HepG2 (cell line): Measurements from ENCODE around the gene HES7. TPM values are rescaled to one million over a fixed set of nuclear protein-coding genes. Genes with fewer than 3 reads are reported as not detected.

Source experiments
- GABPA ChIP-seq, 2 experiments: IDR thresholded peaks; 2 replicates each; pipeline ENCODE4 v1.6.1; 2011 to 2016; ENCODE audit warnings: low read depth in 2 of 2, low read length in 1 of 2, missing biosample characterization in 1 of 2, missing genetic modification characterization in 1 of 2
- KLF12 ChIP-seq: sonication (generic); formaldehyde crosslinking; IDR thresholded peaks from 2 replicates; pipeline ENCODE4 v1.4.0; 2020; ENCODE audit warnings: missing genetic modification reagents, borderline replicate concordance
- MIXL1 ChIP-seq: IDR thresholded peaks from 2 replicates; pipeline ENCODE4 v1.6.1; 2016
- NCOR1 ChIP-seq: fragments of 200-600 bp; sonication (generic); IDR thresholded peaks from 2 replicates; pipeline ENCODE4 v1.7.0; 2017; ENCODE audit warnings: antibody characterized with exemption, low read length, borderline replicate concordance
- SMYD3 ChIP-seq: sonication (generic); formaldehyde crosslinking; IDR thresholded peaks from 2 replicates; pipeline ENCODE4 v1.8.1; 2023; ENCODE audit warnings: mild to moderate bottlenecking, missing genetic modification reagents
- ZFP82 ChIP-seq: sonication (generic); formaldehyde crosslinking; IDR thresholded peaks from 2 replicates; pipeline ENCODE4 v1.5.1; 2020; ENCODE audit warnings: mild to moderate bottlenecking, missing genetic modification reagents, borderline replicate concordance
- ZNF256 ChIP-seq: sonication (generic); formaldehyde crosslinking; conservative IDR thresholded peaks from 2 replicates; pipeline ENCODE4 v1.4.0; 2020; ENCODE audit warnings: missing genetic modification reagents
- ZNF598 ChIP-seq: sonication (generic); formaldehyde crosslinking; IDR thresholded peaks from 2 replicates; pipeline ENCODE4 v1.5.1; 2020; ENCODE audit warnings: mild to moderate bottlenecking, missing genetic modification reagents, borderline replicate concordance
- ZNF713 ChIP-seq: sonication (generic); formaldehyde crosslinking; IDR thresholded peaks from 2 replicates; pipeline ENCODE4 v1.4.0; 2020; ENCODE audit warnings: mild to moderate bottlenecking, missing genetic modification reagents
- ZNF776 ChIP-seq: sonication (generic); formaldehyde crosslinking; IDR thresholded peaks from 2 replicates; pipeline ENCODE4 v1.4.0; 2020; ENCODE audit warnings: mild to moderate bottlenecking, missing genetic modification reagents
- ZNF777 ChIP-seq: sonication (generic); formaldehyde crosslinking; IDR thresholded peaks from 2 replicates; pipeline ENCODE4 v1.4.0; 2020; ENCODE audit warnings: missing genetic modification reagents
- ZSCAN20 ChIP-seq: sonication (generic); formaldehyde crosslinking; IDR thresholded peaks from 2 replicates; pipeline ENCODE4 v1.4.0; 2020; ENCODE audit warnings: missing genetic modification reagents, mild to moderate bottlenecking, borderline replicate concordance
- polyA plus RNA-seq, 8 experiments: library from polyadenylated mRNA; depleted of rRNA in 3 of 8; stranded (reverse) in 7 of 8; unstranded in 1 of 8; fragments of >200 nt; fragmentation: Illumina TruSeq in 4 of 8; extraction: Trizol in 4 of 8; gene quantifications; 2 replicates each; pipeline versions ENCODE4 v1.2.1 to v1.2.3, GENCODE V29; 2011 to 2016; ENCODE audit warnings: low read depth in 4 of 8, missing spikeins in 1 of 8, mixed read lengths in 1 of 8; ENCODE audit not compliant: insufficient read depth in 1 of 8
- total RNA-seq, 5 experiments: library from RNA; depleted of rRNA; stranded (reverse); fragments of >200 nt; fragmentation: Illumina TruSeq; extraction: Trizol; gene quantifications; 2 replicates each; pipeline ENCODE4 v1.2.3, GENCODE V29; 2016; ENCODE audit warnings: low read depth in 1 of 5
- TF ChIP-seq, protein P1 (sequence below): sonication (generic); formaldehyde crosslinking; IDR thresholded peaks from 2 replicates; pipeline ENCODE4 v1.5.0; 2020; ENCODE audit warnings: missing genetic modification reagents, mild to moderate bottlenecking, borderline replicate concordance
- TF ChIP-seq, protein P2 (sequence below): sonication (generic); formaldehyde crosslinking; IDR thresholded peaks from 2 replicates; pipeline ENCODE4 v1.4.0; 2020; ENCODE audit warnings: mild to moderate bottlenecking, missing genetic modification reagents, borderline replicate concordance
- TF ChIP-seq, protein P3 (sequence below): sonication (generic); formaldehyde crosslinking; IDR thresholded peaks from 2 replicates; pipeline ENCODE4 v1.8.0; 2023; ENCODE audit warnings: mild to moderate bottlenecking, missing genetic modification reagents
- TF ChIP-seq, protein P4 (sequence below): sonication (generic); formaldehyde crosslinking; IDR thresholded peaks from 2 replicates; pipeline ENCODE4 v1.8.1; 2022; ENCODE audit warnings: low read depth, mild to moderate bottlenecking, missing genetic modification reagents

Gene HES7
- total and polyA plus RNA-seq, 2 of the 13 experiments (the other 11 are each of a cell fraction or from before 2014, with no cell fraction given), result not detected

DNA sequence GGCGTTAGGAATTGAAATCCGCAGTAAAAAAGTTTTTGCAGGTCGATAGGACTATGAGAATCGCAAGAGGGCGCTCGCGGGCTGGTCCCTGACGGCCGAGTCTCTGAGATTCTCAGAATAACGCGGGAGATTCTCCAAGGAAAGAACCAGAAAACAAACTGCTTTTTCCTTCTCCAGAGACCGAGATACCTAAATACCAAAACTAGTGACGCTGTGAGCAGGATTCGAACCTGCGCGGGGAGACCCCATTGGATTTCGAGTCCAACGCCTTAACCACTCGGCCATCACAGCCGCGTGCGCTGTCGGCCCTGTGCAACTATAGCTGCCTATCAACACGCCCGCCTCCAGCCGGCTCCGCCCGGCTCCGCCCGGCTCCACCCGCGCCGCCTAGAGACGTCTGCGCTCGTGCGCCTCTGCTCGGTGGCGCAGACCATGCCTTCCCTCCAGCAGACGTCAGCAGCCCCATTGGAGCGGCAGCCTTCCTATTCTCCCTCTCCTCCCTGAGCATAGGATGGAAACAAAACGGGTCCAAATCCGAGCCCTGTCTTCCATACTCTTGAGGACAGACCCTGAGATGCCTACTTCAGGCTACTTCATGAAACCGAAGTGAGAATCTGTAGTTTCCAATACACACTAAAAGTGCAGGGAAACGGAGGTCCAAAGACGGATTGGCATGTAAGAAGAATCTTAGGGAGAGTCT lies 14.9 kb upstream of the HES7 start (continued):
- TF ChIP-seq, protein P1, sequence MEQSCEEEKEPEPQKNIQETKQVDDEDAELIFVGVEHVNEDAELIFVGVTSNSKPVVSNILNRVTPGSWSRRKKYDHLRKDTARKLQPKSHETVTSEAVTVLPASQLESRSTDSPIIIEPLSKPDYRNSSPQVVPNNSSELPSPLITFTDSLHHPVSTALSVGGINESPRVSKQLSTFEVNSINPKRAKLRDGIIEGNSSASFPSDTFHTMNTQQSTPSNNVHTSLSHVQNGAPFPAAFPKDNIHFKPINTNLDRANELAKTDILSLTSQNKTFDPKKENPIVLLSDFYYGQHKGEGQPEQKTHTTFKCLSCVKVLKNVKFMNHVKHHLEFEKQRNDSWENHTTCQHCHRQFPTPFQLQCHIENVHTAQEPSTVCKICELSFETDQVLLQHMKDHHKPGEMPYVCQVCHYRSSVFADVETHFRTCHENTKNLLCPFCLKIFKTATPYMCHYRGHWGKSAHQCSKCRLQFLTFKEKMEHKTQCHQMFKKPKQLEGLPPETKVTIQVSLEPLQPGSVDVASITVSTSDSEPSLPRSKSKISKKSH (CRISPR knock-in tag), result peak; percentile 89; the same call in 1 of the 2 replicates
- TF ChIP-seq KLF12 (CRISPR knock-in tag), result peak; percentile 98
- no peak for TF ChIP-seq ZNF776 (CRISPR knock-in tag)
- TF ChIP-seq, protein P2, sequence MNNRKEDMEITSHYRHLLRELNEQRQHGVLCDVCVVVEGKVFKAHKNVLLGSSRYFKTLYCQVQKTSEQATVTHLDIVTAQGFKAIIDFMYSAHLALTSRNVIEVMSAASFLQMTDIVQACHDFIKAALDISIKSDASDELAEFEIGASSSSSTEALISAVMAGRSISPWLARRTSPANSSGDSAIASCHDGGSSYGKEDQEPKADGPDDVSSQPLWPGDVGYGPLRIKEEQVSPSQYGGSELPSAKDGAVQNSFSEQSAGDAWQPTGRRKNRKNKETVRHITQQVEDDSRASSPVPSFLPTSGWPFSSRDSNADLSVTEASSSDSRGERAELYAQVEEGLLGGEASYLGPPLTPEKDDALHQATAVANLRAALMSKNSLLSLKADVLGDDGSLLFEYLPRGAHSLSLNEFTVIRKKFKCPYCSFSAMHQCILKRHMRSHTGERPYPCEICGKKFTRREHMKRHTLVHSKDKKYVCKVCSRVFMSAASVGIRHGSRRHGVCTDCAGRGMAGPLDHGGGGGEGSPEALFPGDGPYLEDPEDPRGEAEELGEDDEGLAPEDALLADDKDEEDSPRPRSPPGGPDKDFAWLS (CRISPR knock-in tag), result no peak
- no peak for TF ChIP-seq GABPA (IDR thresholded peaks at IDR 0.05; ENCODE audit: low read depth, low read length)
- TF ChIP-seq GABPA (CRISPR knock-in tag; IDR thresholded peaks at IDR 0.05; ENCODE audit: low read depth), result no peak
- peak; percentile 91; the same call in 1 of the 2 replicates for TF ChIP-seq ZFP82 (CRISPR knock-in tag)
- TF ChIP-seq ZNF598 (CRISPR knock-in tag), result no peak
- peak; percentile 76; the same call in 1 of the 2 replicates for TF ChIP-seq ZNF713 (CRISPR knock-in tag)
- TF ChIP-seq MIXL1 (CRISPR knock-in tag), result peak; percentile 27; the same call in 1 of the 2 replicates
- TF ChIP-seq, protein P3, sequence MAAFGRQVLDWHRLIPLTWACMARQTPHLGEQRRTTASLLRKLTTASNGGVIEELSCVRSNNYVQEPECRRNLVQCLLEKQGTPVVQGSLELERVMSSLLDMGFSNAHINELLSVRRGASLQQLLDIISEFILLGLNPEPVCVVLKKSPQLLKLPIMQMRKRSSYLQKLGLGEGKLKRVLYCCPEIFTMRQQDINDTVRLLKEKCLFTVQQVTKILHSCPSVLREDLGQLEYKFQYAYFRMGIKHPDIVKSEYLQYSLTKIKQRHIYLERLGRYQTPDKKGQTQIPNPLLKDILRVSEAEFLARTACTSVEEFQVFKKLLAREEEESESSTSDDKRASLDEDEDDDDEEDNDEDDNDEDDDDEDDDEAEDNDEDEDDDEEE (CRISPR knock-in tag), result no peak
- no peak for TF ChIP-seq ZSCAN20
- peak; percentile 58; the same call in 1 of the 2 replicates for TF ChIP-seq NCOR1
- TF ChIP-seq, protein P4, sequence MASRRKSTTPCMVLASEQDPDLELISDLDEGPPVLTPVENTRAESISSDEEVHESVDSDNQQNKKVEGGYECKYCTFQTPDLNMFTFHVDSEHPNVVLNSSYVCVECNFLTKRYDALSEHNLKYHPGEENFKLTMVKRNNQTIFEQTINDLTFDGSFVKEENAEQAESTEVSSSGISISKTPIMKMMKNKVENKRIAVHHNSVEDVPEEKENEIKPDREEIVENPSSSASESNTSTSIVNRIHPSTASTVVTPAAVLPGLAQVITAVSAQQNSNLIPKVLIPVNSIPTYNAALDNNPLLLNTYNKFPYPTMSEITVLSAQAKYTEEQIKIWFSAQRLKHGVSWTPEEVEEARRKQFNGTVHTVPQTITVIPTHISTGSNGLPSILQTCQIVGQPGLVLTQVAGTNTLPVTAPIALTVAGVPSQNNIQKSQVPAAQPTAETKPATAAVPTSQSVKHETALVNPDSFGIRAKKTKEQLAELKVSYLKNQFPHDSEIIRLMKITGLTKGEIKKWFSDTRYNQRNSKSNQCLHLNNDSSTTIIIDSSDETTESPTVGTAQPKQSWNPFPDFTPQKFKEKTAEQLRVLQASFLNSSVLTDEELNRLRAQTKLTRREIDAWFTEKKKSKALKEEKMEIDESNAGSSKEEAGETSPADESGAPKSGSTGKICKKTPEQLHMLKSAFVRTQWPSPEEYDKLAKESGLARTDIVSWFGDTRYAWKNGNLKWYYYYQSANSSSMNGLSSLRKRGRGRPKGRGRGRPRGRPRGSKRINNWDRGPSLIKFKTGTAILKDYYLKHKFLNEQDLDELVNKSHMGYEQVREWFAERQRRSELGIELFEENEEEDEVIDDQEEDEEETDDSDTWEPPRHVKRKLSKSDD (CRISPR knock-in tag), result 0 out of 2 replicates have a peak, but pooled peaks have one; percentile 19
- peak; percentile 66; the same call in 1 of the 2 replicates for TF ChIP-seq ZNF256 (CRISPR knock-in tag)
- TF ChIP-seq SMYD3 (CRISPR knock-in tag), result 0 out of 2 replicates have a peak, but pooled peaks have one; percentile 9
- TF ChIP-seq ZNF777 (CRISPR knock-in tag), result peak; percentile 73; the same call in 1 of the 2 replicates
